ENCODE measurements around the gene GFY. TPM values are rescaled to one million over a fixed set of nuclear protein-coding genes. Genes with fewer than 3 reads are reported as not detected.
A peak's percentile ranks its signal among the peaks of the same experiment; 100 is the strongest.

The GFY gene
- total and polyA plus RNA-seq, 2 donors from 2014 or later = not detected

DNA sequence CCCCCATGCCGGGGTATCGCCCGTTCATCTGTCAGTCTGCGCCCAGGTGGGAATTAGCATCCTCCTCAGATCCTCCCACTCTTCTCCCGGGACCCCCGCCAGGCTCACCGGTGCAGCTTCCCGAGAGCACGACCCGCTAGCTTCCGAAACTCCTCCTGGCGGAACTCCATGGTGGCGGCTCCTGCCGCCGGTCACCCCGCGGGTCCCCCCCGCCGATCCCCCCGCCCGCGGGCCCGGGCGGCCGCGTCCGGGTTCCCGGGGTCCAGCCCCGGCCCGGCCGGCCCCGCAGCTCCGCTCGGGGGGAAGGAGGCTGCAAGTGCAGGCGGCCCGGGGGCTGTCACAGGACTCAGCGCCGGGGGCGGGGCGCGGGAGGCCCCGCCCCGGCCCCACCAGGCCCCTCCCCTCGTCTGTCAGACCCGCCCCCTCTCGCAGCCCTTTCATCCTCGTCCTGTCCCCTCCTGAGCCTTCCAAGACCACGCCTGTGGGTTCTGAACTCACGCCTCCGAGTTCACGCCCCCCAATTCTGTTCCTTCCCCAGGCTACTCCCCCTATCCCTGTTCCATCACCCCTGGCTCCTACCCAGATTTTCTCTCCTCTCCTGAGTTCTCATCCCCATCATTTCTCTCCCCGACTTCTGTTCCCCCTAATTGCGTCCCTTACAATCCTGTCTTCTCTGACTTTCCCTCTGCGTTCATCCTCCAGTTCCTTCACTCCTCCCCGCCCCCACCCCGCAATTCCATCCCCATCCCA, 16.2 kb downstream of the GFY start, which contains the start of gene SLC17A7:
TSS of gene SLC17A7 (minus strand) at position 318 of the 750 bp plus-strand sequence. CDS start at position 170, 148 bp downstream.
- no peak within 1 kb of the TSS for H3K9ac ChIP-seq (ENCODE audit: low read length in 3 of 3)
- no peak for FAIRE-seq
- no peak within 1 kb of the TSS for H3K4me3 ChIP-seq (ENCODE audit: low read length in 3 of 3)
- no peak within 1 kb of the TSS for H3K27ac ChIP-seq (ENCODE audit: low read depth in 2 of 2, low read length in 2 of 2)
- DNase-seq = peak in 2 of 5 donors; percentile 42 to 84
- peaks cover 0 to 2% (median 0%) of the 10 kb centered on the region in 3 donors for H3K4me1 ChIP-seq (ENCODE audit: control insufficient read depth in 2 of 3, insufficient read depth in 2 of 3, low read depth in 1 of 3, low read length in 3 of 3)
- no peak for TF ChIP-seq CTCF (IDR thresholded peaks at IDR 0.05; ENCODE audit: borderline replicate concordance, extremely low read depth, insufficient read depth)
- no peaks in the 10 kb centered on the region for H3K9me3 ChIP-seq (ENCODE audit: control insufficient read depth in 2 of 3, insufficient read depth in 1 of 3, low read length in 3 of 3)
- peaks cover 45% of the 10 kb centered on the region for H3K27me3 ChIP-seq (ENCODE audit: control insufficient read depth, insufficient read depth, low read length)
- intact Hi-C loops (cut with DNase I) = loop anchor here (10.0 kb wide), 1 partner anchor 47 kb away; no protein-coding TSS in a partner anchor
- no peaks in the 10 kb centered on the region for H3K36me3 ChIP-seq (ENCODE audit: control insufficient read depth in 2 of 3, insufficient read depth in 3 of 3, low read length in 3 of 3)

GRCh38 chr19:49441960-49442350, 16.8 kb downstream of the GFY start:
- Histone ChIP-seq H3K27me3 (ENCODE audit: control insufficient read depth, insufficient read depth, low read length) (peaks cover 40% of the 10 kb centered on the region), H3K4me1 (ENCODE audit: control insufficient read depth in 2 of 3, insufficient read depth in 2 of 3, low read depth in 1 of 3, low read length in 3 of 3) (peaks cover 0 to 2% (median 0%) of the 10 kb centered on the region in 3 donors), H3K36me3 (ENCODE audit: control insufficient read depth in 2 of 3, insufficient read depth in 3 of 3, low read length in 3 of 3) (peaks cover 0 to 4% (median 0%) of the 10 kb centered on the region in 3 donors), H3K4me3 (ENCODE audit: low read length in 3 of 3) (no peak overlapping the region), H3K9ac (ENCODE audit: low read length in 3 of 3) (no peak overlapping the region), H3K27ac (ENCODE audit: low read depth in 2 of 2, low read length in 2 of 2) (no peak overlapping the region), H3K9me3 (ENCODE audit: control insufficient read depth in 2 of 3, insufficient read depth in 1 of 3, low read length in 3 of 3) (no peaks in the 10 kb centered on the region)
- no peak for TF ChIP-seq CTCF (IDR thresholded peaks at IDR 0.05; ENCODE audit: borderline replicate concordance, extremely low read depth, insufficient read depth)
- DNase-seq (no peak), FAIRE-seq (no peak)
- intact Hi-C loops (cut with DNase I) = loop anchor here (10.0 kb wide), 1 partner anchor 47 kb away; no protein-coding TSS in a partner anchor

DNA sequence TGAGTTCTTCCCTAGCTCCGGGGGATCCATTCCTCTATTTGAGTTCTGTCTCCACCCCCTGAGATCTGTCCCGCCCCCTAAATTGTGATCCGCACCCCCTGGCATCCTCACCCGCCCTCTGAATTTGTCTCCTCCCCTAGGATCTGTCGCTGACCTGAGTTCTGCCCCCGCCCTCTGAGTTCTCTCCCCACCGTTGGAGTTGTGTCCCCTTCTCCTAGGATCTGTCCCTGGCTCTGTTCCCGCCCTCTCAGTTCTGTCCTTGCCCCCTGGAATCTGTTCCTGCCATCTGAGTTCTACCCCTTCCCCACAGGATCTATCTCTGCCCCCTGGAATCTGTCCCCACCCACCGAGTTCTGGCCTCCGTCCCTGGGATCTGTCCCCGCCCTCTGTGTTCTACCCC, 17.2 kb downstream of the GFY start:
- Histone ChIP-seq H3K36me3 (ENCODE audit: control insufficient read depth in 2 of 3, insufficient read depth in 3 of 3, low read length in 3 of 3) (peaks cover 0 to 4% (median 0%) of the 10 kb centered on the region in 3 donors), H3K9ac (ENCODE audit: low read length in 3 of 3) (no peak overlapping the region), H3K9me3 (ENCODE audit: control insufficient read depth in 2 of 3, insufficient read depth in 1 of 3, low read length in 3 of 3) (no peaks in the 10 kb centered on the region), H3K4me3 (ENCODE audit: low read length in 3 of 3) (no peak overlapping the region), H3K4me1 (ENCODE audit: control insufficient read depth in 2 of 3, insufficient read depth in 2 of 3, low read depth in 1 of 3, low read length in 3 of 3) (peaks cover 0 to 2% (median 0%) of the 10 kb centered on the region in 3 donors), H3K27ac (ENCODE audit: low read depth in 2 of 2, low read length in 2 of 2) (no peak overlapping the region), H3K27me3 (ENCODE audit: control insufficient read depth, insufficient read depth, low read length) (peaks cover 38% of the 10 kb centered on the region)
- no peak for TF ChIP-seq CTCF (IDR thresholded peaks at IDR 0.05; ENCODE audit: borderline replicate concordance, extremely low read depth, insufficient read depth)
- FAIRE-seq = no peak
- DNase-seq = no peak
- intact Hi-C loops (cut with DNase I) = loop anchor here (10.0 kb wide), 1 partner anchor 48 kb away; no protein-coding TSS in a partner anchor

All from kidney (tissue), 14 donors.